ENCODE results near the gene ZMYM4. TPM values are rescaled to one million over a fixed set of nuclear protein-coding genes. Genes with fewer than 3 reads are reported as not detected.

ZMYM4 gene
- polyA plus RNA-seq, 2 of the 4 experiments (the other 2 are of a cell fraction), result 12.2 to 36.3 TPM

DNA sequence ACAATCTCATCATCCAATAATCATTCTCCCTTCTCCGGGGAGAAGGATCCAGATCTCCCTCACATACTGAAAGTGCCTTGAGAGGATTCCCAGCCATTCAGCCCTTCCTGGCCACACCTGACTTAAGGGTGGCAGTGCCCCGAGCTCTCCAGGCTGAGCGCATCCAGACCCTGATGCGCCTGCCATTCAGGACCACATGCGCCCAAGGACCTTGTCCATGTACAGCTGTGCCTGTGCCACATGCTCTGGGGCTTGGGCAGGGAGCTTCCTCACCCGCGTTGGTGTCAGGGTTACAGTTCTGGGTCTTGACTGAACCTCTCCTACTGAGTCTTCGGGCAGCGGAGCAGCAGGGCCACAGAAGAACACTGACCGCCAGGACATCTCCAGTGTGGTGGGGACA, 167.6 kb downstream of the ZMYM4 start:
- CTCF ChIA-PET, result interaction anchor here (1.5 to 3.9 kb wide), 2 partner anchors 16 to 129 kb away, joined by 6 to 23 read pairs; no protein-coding TSS in a partner anchor
- POLR2A ChIA-PET, result no interaction called here
- TF ChIP-seq NFE2L2 (conservative IDR thresholded peaks at IDR 0.05; ENCODE audit: low read length), result no peak
- TF ChIP-seq FOSL2 (IDR thresholded peaks at IDR 0.05), result no peak
- no peak for TF ChIP-seq FOSL2 (CRISPR knock-in tag; IDR thresholded peaks at IDR 0.05)
- TF ChIP-seq, protein P1, sequence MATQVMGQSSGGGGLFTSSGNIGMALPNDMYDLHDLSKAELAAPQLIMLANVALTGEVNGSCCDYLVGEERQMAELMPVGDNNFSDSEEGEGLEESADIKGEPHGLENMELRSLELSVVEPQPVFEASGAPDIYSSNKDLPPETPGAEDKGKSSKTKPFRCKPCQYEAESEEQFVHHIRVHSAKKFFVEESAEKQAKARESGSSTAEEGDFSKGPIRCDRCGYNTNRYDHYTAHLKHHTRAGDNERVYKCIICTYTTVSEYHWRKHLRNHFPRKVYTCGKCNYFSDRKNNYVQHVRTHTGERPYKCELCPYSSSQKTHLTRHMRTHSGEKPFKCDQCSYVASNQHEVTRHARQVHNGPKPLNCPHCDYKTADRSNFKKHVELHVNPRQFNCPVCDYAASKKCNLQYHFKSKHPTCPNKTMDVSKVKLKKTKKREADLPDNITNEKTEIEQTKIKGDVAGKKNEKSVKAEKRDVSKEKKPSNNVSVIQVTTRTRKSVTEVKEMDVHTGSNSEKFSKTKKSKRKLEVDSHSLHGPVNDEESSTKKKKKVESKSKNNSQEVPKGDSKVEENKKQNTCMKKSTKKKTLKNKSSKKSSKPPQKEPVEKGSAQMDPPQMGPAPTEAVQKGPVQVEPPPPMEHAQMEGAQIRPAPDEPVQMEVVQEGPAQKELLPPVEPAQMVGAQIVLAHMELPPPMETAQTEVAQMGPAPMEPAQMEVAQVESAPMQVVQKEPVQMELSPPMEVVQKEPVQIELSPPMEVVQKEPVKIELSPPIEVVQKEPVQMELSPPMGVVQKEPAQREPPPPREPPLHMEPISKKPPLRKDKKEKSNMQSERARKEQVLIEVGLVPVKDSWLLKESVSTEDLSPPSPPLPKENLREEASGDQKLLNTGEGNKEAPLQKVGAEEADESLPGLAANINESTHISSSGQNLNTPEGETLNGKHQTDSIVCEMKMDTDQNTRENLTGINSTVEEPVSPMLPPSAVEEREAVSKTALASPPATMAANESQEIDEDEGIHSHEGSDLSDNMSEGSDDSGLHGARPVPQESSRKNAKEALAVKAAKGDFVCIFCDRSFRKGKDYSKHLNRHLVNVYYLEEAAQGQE (IDR thresholded peaks at IDR 0.05), result no peak
- TF ChIP-seq ZC3H11A (IDR thresholded peaks at IDR 0.05), result no peak
- no peak for TF ChIP-seq RFX5 (IDR thresholded peaks at IDR 0.05)
- TF ChIP-seq POLR2AphosphoS2 (conservative IDR thresholded peaks at IDR 0.05; ENCODE audit: low read length), result no peak
- TF ChIP-seq, protein P2, sequence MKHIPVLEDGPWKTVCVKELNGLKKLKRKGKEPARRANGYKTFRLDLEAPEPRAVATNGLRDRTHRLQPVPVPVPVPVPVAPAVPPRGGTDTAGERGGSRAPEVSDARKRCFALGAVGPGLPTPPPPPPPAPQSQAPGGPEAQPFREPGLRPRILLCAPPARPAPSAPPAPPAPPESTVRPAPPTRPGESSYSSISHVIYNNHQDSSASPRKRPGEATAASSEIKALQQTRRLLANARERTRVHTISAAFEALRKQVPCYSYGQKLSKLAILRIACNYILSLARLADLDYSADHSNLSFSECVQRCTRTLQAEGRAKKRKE (CRISPR knock-in tag; IDR thresholded peaks at IDR 0.05; ENCODE audit: low read depth), result no peak
- no peak for TF ChIP-seq HOXB13 (CRISPR knock-in tag; IDR thresholded peaks at IDR 0.05; ENCODE audit: low read depth)
- no peak for TF ChIP-seq RNF2 (IDR thresholded peaks at IDR 0.05; ENCODE audit: borderline replicate concordance, low read depth)
- TF ChIP-seq CEBPB (IDR thresholded peaks at IDR 0.05), result no peak
- TF ChIP-seq, protein P3, sequence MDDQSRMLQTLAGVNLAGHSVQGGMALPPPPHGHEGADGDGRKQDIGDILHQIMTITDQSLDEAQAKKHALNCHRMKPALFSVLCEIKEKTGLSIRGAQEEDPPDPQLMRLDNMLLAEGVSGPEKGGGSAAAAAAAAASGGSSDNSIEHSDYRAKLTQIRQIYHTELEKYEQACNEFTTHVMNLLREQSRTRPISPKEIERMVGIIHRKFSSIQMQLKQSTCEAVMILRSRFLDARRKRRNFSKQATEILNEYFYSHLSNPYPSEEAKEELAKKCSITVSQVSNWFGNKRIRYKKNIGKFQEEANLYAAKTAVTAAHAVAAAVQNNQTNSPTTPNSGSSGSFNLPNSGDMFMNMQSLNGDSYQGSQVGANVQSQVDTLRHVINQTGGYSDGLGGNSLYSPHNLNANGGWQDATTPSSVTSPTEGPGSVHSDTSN (IDR thresholded peaks at IDR 0.05), result no peak
- no peak for TF ChIP-seq ZSCAN20 (CRISPR knock-in tag; IDR thresholded peaks at IDR 0.05)
- no peak for TF ChIP-seq ESRRA (IDR thresholded peaks at IDR 0.05; ENCODE audit: borderline replicate concordance, low read length)
- TF ChIP-seq HOXB5 (CRISPR knock-in tag; IDR thresholded peaks at IDR 0.05), result no peak
- no peak for TF ChIP-seq HDAC2 (IDR thresholded peaks at IDR 0.05)
- FAIRE-seq (no peak), DNase-seq (ENCODE audit: low read depth in 1 of 2, low spot score in 1 of 2) (no peak), ATAC-seq (peak; percentile 14 to 22; a peak in 4 of 6 replicates)
- no peaks in the 10 kb centered on the region for H3K9me3 ChIP-seq
- H3K27ac ChIP-seq, result no peak overlapping the region
- no peak overlapping the region for H3K4me2 ChIP-seq
- H3K4me3 ChIP-seq, result no peak overlapping the region
- no peaks in the 10 kb centered on the region for H3K4me1 ChIP-seq
- WGBS (ENCODE audit: missing lambda C conversion rate), result 89% methylated on average over 3 of the region's 10 CpGs

DNA sequence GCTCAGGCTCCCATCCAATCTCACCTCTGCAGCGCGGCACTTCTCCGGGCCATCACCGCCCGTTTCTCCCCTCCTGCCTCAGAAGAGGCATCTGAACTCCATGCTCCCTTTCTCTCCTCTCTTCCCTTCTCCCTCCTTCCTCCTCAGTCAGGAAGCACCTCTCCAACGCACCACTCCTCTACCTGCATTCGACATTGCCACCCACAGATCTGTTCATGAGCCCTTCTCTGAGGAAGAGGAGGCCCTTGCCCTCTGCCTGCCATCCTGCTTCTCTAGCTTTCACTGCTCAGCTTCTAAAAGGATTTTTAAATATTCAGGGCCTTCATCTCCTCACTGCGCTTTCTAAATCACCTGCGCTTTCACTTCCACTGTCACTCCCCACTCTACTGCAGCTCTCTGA, 168.7 kb downstream of the ZMYM4 start:
- TF ChIP-seq, protein P4, sequence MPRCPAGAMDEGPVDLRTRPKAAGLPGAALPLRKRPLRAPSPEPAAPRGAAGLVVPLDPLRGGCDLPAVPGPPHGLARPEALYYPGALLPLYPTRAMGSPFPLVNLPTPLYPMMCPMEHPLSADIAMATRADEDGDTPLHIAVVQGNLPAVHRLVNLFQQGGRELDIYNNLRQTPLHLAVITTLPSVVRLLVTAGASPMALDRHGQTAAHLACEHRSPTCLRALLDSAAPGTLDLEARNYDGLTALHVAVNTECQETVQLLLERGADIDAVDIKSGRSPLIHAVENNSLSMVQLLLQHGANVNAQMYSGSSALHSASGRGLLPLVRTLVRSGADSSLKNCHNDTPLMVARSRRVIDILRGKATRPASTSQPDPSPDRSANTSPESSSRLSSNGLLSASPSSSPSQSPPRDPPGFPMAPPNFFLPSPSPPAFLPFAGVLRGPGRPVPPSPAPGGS (IDR thresholded peaks at IDR 0.05), result no peak
- no peak for TF ChIP-seq TFCP2L1 (CRISPR knock-in tag; IDR thresholded peaks at IDR 0.05)
- no peak for TF ChIP-seq PHF8 (IDR thresholded peaks at IDR 0.05; ENCODE audit: borderline replicate concordance, low read depth)
- no peak for TF ChIP-seq ZC3H11A (IDR thresholded peaks at IDR 0.05)
- TF ChIP-seq FOXS1 (CRISPR knock-in tag; IDR thresholded peaks at IDR 0.05), result no peak
- TF ChIP-seq, protein P5, sequence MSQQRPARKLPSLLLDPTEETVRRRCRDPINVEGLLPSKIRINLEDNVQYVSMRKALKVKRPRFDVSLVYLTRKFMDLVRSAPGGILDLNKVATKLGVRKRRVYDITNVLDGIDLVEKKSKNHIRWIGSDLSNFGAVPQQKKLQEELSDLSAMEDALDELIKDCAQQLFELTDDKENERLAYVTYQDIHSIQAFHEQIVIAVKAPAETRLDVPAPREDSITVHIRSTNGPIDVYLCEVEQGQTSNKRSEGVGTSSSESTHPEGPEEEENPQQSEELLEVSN (IDR thresholded peaks at IDR 0.05; ENCODE audit: borderline replicate concordance, low read depth), result no peak
- no peak for TF ChIP-seq HOXA7 (CRISPR knock-in tag; IDR thresholded peaks at IDR 0.05)
- TF ChIP-seq, protein P1 (IDR thresholded peaks at IDR 0.05), result no peak
- ChIA-PET POLR2A (no interaction called here), CTCF (interaction anchor here (0.6 to 3.9 kb wide), 3 partner anchors 15 to 235 kb away, joined by 3 to 23 read pairs (median 3); no protein-coding TSS in a partner anchor)
- ATAC-seq (no peak), DNase-seq (ENCODE audit: low read depth in 1 of 2, low spot score in 1 of 2) (no peak), FAIRE-seq (no peak)
- Histone ChIP-seq H3K4me3 (no peak overlapping the region), H3K4me1 (no peaks in the 10 kb centered on the region), H3K4me2 (no peak overlapping the region), H3K9me3 (no peaks in the 10 kb centered on the region), H3K27ac (no peak overlapping the region)
- WGBS (ENCODE audit: missing lambda C conversion rate), result 90% methylated on average over 9 of the region's 9 CpGs

Measured in A549 (cell line).